H1 (cell line): ENCODE measurements around the gene STARD7.

ENCODE experiments used
- EGR1 ChIP-seq: IDR thresholded peaks from 2 replicates; pipeline ENCODE4 v1.6.1; 2011; ENCODE audit warnings: low read depth, low read length, borderline replicate concordance
- EP300 ChIP-seq, 2 experiments: IDR thresholded peaks; 1 replicate in 1 of 2; 2 replicates in 1 of 2; pipeline ENCODE4 v1.6.1; 2011 to 2012; ENCODE audit warnings: low read depth in 2 of 2, low read length in 2 of 2, mild to moderate bottlenecking in 2 of 2, borderline replicate concordance in 1 of 2, inconsistent platforms in 1 of 2, moderate library complexity in 1 of 2
- EZH2 ChIP-seq: fragments of 200-600 bp; sonication (generic); IDR thresholded peaks from 2 replicates; pipeline ENCODE4 v1.7.1; 2012; ENCODE audit warnings: low read depth, mild to moderate bottlenecking, moderate library complexity, low read length, inconsistent platforms; ENCODE audit not compliant: severe bottlenecking
- JUN ChIP-seq: IDR thresholded peaks from 2 replicates; pipeline ENCODE4 v1.6.1; 2011; ENCODE audit warnings: low read depth, mild to moderate bottlenecking, improper control_type of control experiment, low read length
- POLR2A ChIP-seq, 2 experiments: IDR thresholded peaks; 1 replicate in 1 of 2; 2 replicates in 1 of 2; pipeline ENCODE4 v1.6.1; 2011; ENCODE audit warnings: low read depth in 2 of 2, low read length in 2 of 2, mild to moderate bottlenecking in 2 of 2; ENCODE audit errors: control extremely low read depth in 1 of 2
- RAD21 ChIP-seq, 2 experiments: IDR thresholded peaks in 1 of 2; conservative IDR thresholded peaks in 1 of 2; 2 replicates each; pipeline ENCODE4 v1.6.1; 2011; ENCODE audit warnings: low read depth in 2 of 2, low read length in 2 of 2, improper control_type of control experiment in 1 of 2, inconsistent platforms in 1 of 2, mild to moderate bottlenecking in 1 of 2, moderate library complexity in 1 of 2
- RFX5 ChIP-seq: IDR thresholded peaks from 2 replicates; pipeline ENCODE4 v1.6.1; 2011; ENCODE audit warnings: low read depth, low read length, improper control_type of control experiment, borderline replicate concordance
- SP1 ChIP-seq: IDR thresholded peaks from 2 replicates; pipeline ENCODE4 v1.6.1; 2011; ENCODE audit warnings: low read depth, low read length
- TAF1 ChIP-seq: IDR thresholded peaks from 2 replicates; pipeline ENCODE4 v1.6.1; 2011; ENCODE audit warnings: mild to moderate bottlenecking, low read depth, low read length
- TF ChIP-seq, protein P1 (sequence below), 3 experiments: IDR thresholded peaks; 1 replicate in 2 of 3; 2 replicates in 1 of 3; pipeline versions ENCODE4 v1.5.1 to v1.6.1; 2011; ENCODE audit warnings: low read length in 3 of 3, mild to moderate bottlenecking in 3 of 3, inconsistent platforms in 2 of 3, low read depth in 1 of 3, moderate library complexity in 1 of 3; ENCODE audit not compliant: insufficient read depth in 1 of 3; ENCODE audit errors: control extremely low read depth in 1 of 3

DNA sequence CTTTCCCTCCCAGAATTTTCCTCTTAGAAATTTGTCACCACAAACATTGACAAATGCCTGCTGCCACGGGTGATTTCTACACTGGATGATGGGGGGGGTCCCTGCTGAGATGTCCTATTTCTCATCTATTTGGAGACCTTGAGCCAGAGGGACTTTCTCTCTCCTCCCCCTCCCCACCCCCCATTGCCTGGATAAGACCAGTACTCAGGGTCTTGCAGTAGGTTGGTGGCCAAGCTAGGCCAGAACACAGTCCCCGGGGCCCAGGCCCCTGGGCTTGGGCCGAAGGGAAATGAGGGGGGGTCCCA is 62.8 kb downstream of the STARD7 start:
- TF ChIP-seq EP300 (IDR thresholded peaks at IDR 0.05; ENCODE audit: borderline replicate concordance in 1 of 2, low read depth in 2 of 2, low read length in 2 of 2) = no peak
- TF ChIP-seq, protein P1, sequence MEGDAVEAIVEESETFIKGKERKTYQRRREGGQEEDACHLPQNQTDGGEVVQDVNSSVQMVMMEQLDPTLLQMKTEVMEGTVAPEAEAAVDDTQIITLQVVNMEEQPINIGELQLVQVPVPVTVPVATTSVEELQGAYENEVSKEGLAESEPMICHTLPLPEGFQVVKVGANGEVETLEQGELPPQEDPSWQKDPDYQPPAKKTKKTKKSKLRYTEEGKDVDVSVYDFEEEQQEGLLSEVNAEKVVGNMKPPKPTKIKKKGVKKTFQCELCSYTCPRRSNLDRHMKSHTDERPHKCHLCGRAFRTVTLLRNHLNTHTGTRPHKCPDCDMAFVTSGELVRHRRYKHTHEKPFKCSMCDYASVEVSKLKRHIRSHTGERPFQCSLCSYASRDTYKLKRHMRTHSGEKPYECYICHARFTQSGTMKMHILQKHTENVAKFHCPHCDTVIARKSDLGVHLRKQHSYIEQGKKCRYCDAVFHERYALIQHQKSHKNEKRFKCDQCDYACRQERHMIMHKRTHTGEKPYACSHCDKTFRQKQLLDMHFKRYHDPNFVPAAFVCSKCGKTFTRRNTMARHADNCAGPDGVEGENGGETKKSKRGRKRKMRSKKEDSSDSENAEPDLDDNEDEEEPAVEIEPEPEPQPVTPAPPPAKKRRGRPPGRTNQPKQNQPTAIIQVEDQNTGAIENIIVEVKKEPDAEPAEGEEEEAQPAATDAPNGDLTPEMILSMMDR (IDR thresholded peaks at IDR 0.05; ENCODE audit: control extremely low read depth in 1 of 3, insufficient read depth in 1 of 3, low read depth in 1 of 3, low read length in 3 of 3) = no peak
- TF ChIP-seq RAD21 (IDR thresholded peaks at IDR 0.05 in 1 of 2, conservative IDR thresholded peaks at IDR 0.05 in 1 of 2; ENCODE audit: low read depth in 2 of 2, low read length in 2 of 2) = no peak
- no peak for TF ChIP-seq EZH2
- no peak for TF ChIP-seq RFX5
- no peak for TF ChIP-seq SP1
- no peak for TF ChIP-seq POLR2A (IDR thresholded peaks at IDR 0.05; ENCODE audit: control extremely low read depth in 1 of 2, low read depth in 2 of 2, low read length in 2 of 2)
- TF ChIP-seq EGR1 = no peak
- TF ChIP-seq JUN = no peak
- TF ChIP-seq TAF1 = no peak
